ENCODE measurements around the gene PRXL2B.

PRXL2B gene

GRCh38 chr1:2607641-2608091 is 21.1 kb downstream of the PRXL2B start:
- no peak overlapping the region for H3K9ac ChIP-seq (ENCODE audit: low read depth in 1 of 2, low read length in 2 of 2)
- H3K27ac ChIP-seq (ENCODE audit: low read depth in 2 of 2, low read length in 2 of 2): no peak overlapping the region
- no peaks in the 10 kb centered on the region for H3K27me3 ChIP-seq (ENCODE audit: control insufficient read depth in 2 of 2, insufficient read depth in 2 of 2, low read length in 2 of 2)
- no peaks in the 10 kb centered on the region for H3K36me3 ChIP-seq (ENCODE audit: control insufficient read depth in 2 of 2, insufficient read depth in 2 of 2, low read length in 2 of 2)
- no peak overlapping the region for H3K4me3 ChIP-seq (ENCODE audit: low read length in 2 of 2)
- no peaks in the 10 kb centered on the region for H3K9me3 ChIP-seq (ENCODE audit: control insufficient read depth in 2 of 2, low read length in 2 of 2)
- H3K4me1 ChIP-seq (ENCODE audit: control insufficient read depth in 2 of 2, insufficient read depth in 2 of 2, low read length in 2 of 2): no peaks in the 10 kb centered on the region

- Histone ChIP-seq H3K27me3 (ENCODE audit: control insufficient read depth in 2 of 2, insufficient read depth in 2 of 2, low read length in 2 of 2) (peaks cover 0 to 2% of the 10 kb centered on the region in 2 donors), H3K4me1 (ENCODE audit: control insufficient read depth in 2 of 2, insufficient read depth in 2 of 2, low read length in 2 of 2) (no peaks in the 10 kb centered on the region), H3K4me3 (ENCODE audit: low read length in 2 of 2) (no peak overlapping the region), H3K9ac (ENCODE audit: low read depth in 1 of 2, low read length in 2 of 2) (no peak overlapping the region), H3K27ac (ENCODE audit: low read depth in 2 of 2, low read length in 2 of 2) (no peak overlapping the region), H3K36me3 (ENCODE audit: control insufficient read depth in 2 of 2, insufficient read depth in 2 of 2, low read length in 2 of 2) (no peaks in the 10 kb centered on the region), H3K9me3 (ENCODE audit: control insufficient read depth in 2 of 2, low read length in 2 of 2) (peaks cover 2 to 6% of the 10 kb centered on the region in 2 donors)
Observed at GRCh38 chr1:2609319-2610035, 22.9 kb downstream of the PRXL2B start.

- H3K9me3 ChIP-seq (ENCODE audit: control insufficient read depth in 2 of 2, low read length in 2 of 2): peaks cover 2 to 6% of the 10 kb centered on the region in 2 donors
- no peaks in the 10 kb centered on the region for H3K4me1 ChIP-seq (ENCODE audit: control insufficient read depth in 2 of 2, insufficient read depth in 2 of 2, low read length in 2 of 2)
- H3K9ac ChIP-seq (ENCODE audit: low read depth in 1 of 2, low read length in 2 of 2): no peak overlapping the region
- H3K4me3 ChIP-seq (ENCODE audit: low read length in 2 of 2): no peak overlapping the region
- H3K27me3 ChIP-seq (ENCODE audit: control insufficient read depth in 2 of 2, insufficient read depth in 2 of 2, low read length in 2 of 2): peaks cover 0 to 2% of the 10 kb centered on the region in 2 donors
- no peak overlapping the region for H3K27ac ChIP-seq (ENCODE audit: low read depth in 2 of 2, low read length in 2 of 2)
- no peaks in the 10 kb centered on the region for H3K36me3 ChIP-seq (ENCODE audit: control insufficient read depth in 2 of 2, insufficient read depth in 2 of 2, low read length in 2 of 2)
Observed at GRCh38 chr1:2610036-2610959, 23.7 kb downstream of the PRXL2B start.

- Histone ChIP-seq H3K27me3 (ENCODE audit: control insufficient read depth in 2 of 2, insufficient read depth in 2 of 2, low read length in 2 of 2) (peaks cover 0 to 2% of the 10 kb centered on the region in 2 donors), H3K4me3 (ENCODE audit: low read length in 2 of 2) (no peak overlapping the region), H3K9ac (ENCODE audit: low read depth in 1 of 2, low read length in 2 of 2) (no peak overlapping the region), H3K27ac (ENCODE audit: low read depth in 2 of 2, low read length in 2 of 2) (no peak overlapping the region), H3K9me3 (ENCODE audit: control insufficient read depth in 2 of 2, low read length in 2 of 2) (peaks cover 2 to 6% of the 10 kb centered on the region in 2 donors), H3K4me1 (ENCODE audit: control insufficient read depth in 2 of 2, insufficient read depth in 2 of 2, low read length in 2 of 2) (no peaks in the 10 kb centered on the region), H3K36me3 (ENCODE audit: control insufficient read depth in 2 of 2, insufficient read depth in 2 of 2, low read length in 2 of 2) (no peaks in the 10 kb centered on the region)
Observed at GRCh38 chr1:2611031-2611501, 24.5 kb downstream of the PRXL2B start.

GRCh38 chr1:2611621-2612437 is 25.3 kb downstream of the PRXL2B start:
- H3K36me3 ChIP-seq (ENCODE audit: control insufficient read depth in 2 of 2, insufficient read depth in 2 of 2, low read length in 2 of 2): no peaks in the 10 kb centered on the region
- H3K27me3 ChIP-seq (ENCODE audit: control insufficient read depth in 2 of 2, insufficient read depth in 2 of 2, low read length in 2 of 2): peaks cover 0 to 2% of the 10 kb centered on the region in 2 donors
- no peak overlapping the region for H3K9ac ChIP-seq (ENCODE audit: low read depth in 1 of 2, low read length in 2 of 2)
- H3K4me1 ChIP-seq (ENCODE audit: control insufficient read depth in 2 of 2, insufficient read depth in 2 of 2, low read length in 2 of 2): no peaks in the 10 kb centered on the region
- H3K27ac ChIP-seq (ENCODE audit: low read depth in 2 of 2, low read length in 2 of 2): no peak overlapping the region
- H3K4me3 ChIP-seq (ENCODE audit: low read length in 2 of 2): no peak overlapping the region
- peaks cover 4 to 6% of the 10 kb centered on the region in 2 donors for H3K9me3 ChIP-seq (ENCODE audit: control insufficient read depth in 2 of 2, low read length in 2 of 2)

- Histone ChIP-seq H3K9ac (ENCODE audit: low read depth in 1 of 2, low read length in 2 of 2) (no peak overlapping the region), H3K27ac (ENCODE audit: low read depth in 2 of 2, low read length in 2 of 2) (no peak overlapping the region), H3K36me3 (ENCODE audit: control insufficient read depth in 2 of 2, insufficient read depth in 2 of 2, low read length in 2 of 2) (no peaks in the 10 kb centered on the region), H3K4me1 (ENCODE audit: control insufficient read depth in 2 of 2, insufficient read depth in 2 of 2, low read length in 2 of 2) (no peaks in the 10 kb centered on the region), H3K4me3 (ENCODE audit: low read length in 2 of 2) (no peak overlapping the region), H3K27me3 (ENCODE audit: control insufficient read depth in 2 of 2, insufficient read depth in 2 of 2, low read length in 2 of 2) (peaks cover 0 to 2% of the 10 kb centered on the region in 2 donors), H3K9me3 (ENCODE audit: control insufficient read depth in 2 of 2, low read length in 2 of 2) (peaks cover 4 to 6% of the 10 kb centered on the region in 2 donors)
Observed at GRCh38 chr1:2612591-2613365, 26.2 kb downstream of the PRXL2B start.

GRCh38 chr1:2614145-2614544 is 27.6 kb downstream of the PRXL2B start:
- Histone ChIP-seq H3K9me3 (ENCODE audit: control insufficient read depth in 2 of 2, low read length in 2 of 2) (peaks cover 4 to 6% of the 10 kb centered on the region in 2 donors), H3K27ac (ENCODE audit: low read depth in 2 of 2, low read length in 2 of 2) (no peak overlapping the region), H3K4me1 (ENCODE audit: control insufficient read depth in 2 of 2, insufficient read depth in 2 of 2, low read length in 2 of 2) (no peaks in the 10 kb centered on the region), H3K36me3 (ENCODE audit: control insufficient read depth in 2 of 2, insufficient read depth in 2 of 2, low read length in 2 of 2) (no peaks in the 10 kb centered on the region), H3K9ac (ENCODE audit: low read depth in 1 of 2, low read length in 2 of 2) (no peak overlapping the region), H3K27me3 (ENCODE audit: control insufficient read depth in 2 of 2, insufficient read depth in 2 of 2, low read length in 2 of 2) (peaks cover 0 to 2% of the 10 kb centered on the region in 2 donors), H3K4me3 (ENCODE audit: low read length in 2 of 2) (no peak overlapping the region)

GRCh38 chr1:2617971-2618470 is 31.4 kb downstream of the PRXL2B start:
- H3K36me3 ChIP-seq (ENCODE audit: control insufficient read depth in 2 of 2, insufficient read depth in 2 of 2, low read length in 2 of 2): no peaks in the 10 kb centered on the region
- H3K9ac ChIP-seq (ENCODE audit: low read depth in 1 of 2, low read length in 2 of 2): no peak overlapping the region
- no peaks in the 10 kb centered on the region for H3K27me3 ChIP-seq (ENCODE audit: control insufficient read depth in 2 of 2, insufficient read depth in 2 of 2, low read length in 2 of 2)
- peaks cover 4 to 6% of the 10 kb centered on the region in 2 donors for H3K9me3 ChIP-seq (ENCODE audit: control insufficient read depth in 2 of 2, low read length in 2 of 2)
- H3K4me3 ChIP-seq (ENCODE audit: low read length in 2 of 2): no peak overlapping the region
- H3K4me1 ChIP-seq (ENCODE audit: control insufficient read depth in 2 of 2, insufficient read depth in 2 of 2, low read length in 2 of 2): no peaks in the 10 kb centered on the region
- no peak overlapping the region for H3K27ac ChIP-seq (ENCODE audit: low read depth in 2 of 2, low read length in 2 of 2)
